H9 (cell line): ENCODE measurements around the gene PHACTR1. TPM values are rescaled to one million over a fixed set of nuclear protein-coding genes. Genes with fewer than 3 reads are reported as not detected.

Source experiments
- DNase-seq: peaks from one replicate; pipeline ENCODE4 v3.0.0-alpha.2; 2017
- H2AFZ ChIP-seq: one replicate; pipeline ENCODE4 v1.6.1; 2013; ENCODE audit warnings: mild to moderate bottlenecking, low read length, control low read depth, moderate library complexity
- H2AK5ac ChIP-seq: 2 replicates; pipeline ENCODE4 v1.6.1; 2013; ENCODE audit warnings: low read length, control low read depth, mixed read lengths; ENCODE audit not compliant: insufficient read length
- H2BK120ac ChIP-seq: one replicate; pipeline ENCODE4 v1.6.1; 2013; ENCODE audit warnings: low read depth, mild to moderate bottlenecking, low read length, control low read depth, inconsistent platforms; ENCODE audit not compliant: poor library complexity, severe bottlenecking
- H2BK12ac ChIP-seq: 2 replicates; pipeline ENCODE4 v1.6.1; 2013; ENCODE audit warnings: low read length, control low read depth, mixed read lengths, low read depth; ENCODE audit not compliant: insufficient read length
- H2BK15ac ChIP-seq: 2 replicates; pipeline ENCODE4 v1.6.1; 2013; ENCODE audit warnings: low read depth, low read length, control low read depth
- H2BK20ac ChIP-seq: one replicate; pipeline ENCODE4 v1.6.1; 2013; ENCODE audit warnings: low read depth, mild to moderate bottlenecking, low read length, control low read depth, inconsistent platforms; ENCODE audit not compliant: poor library complexity, severe bottlenecking
- H2BK5ac ChIP-seq: 2 replicates; pipeline ENCODE4 v1.6.1; 2013; ENCODE audit warnings: low read length, control low read depth, mixed read lengths; ENCODE audit not compliant: insufficient read length
- H3K14ac ChIP-seq: 2 replicates; pipeline ENCODE4 v1.6.1; 2013; ENCODE audit warnings: low read length, control low read depth; ENCODE audit not compliant: insufficient read depth
- H3K18ac ChIP-seq: 2 replicates; pipeline ENCODE4 v1.6.1; 2013; ENCODE audit warnings: low read depth, mild to moderate bottlenecking, mixed read lengths, low read length, control low read depth; ENCODE audit not compliant: insufficient read length
- H3K23ac ChIP-seq: 2 replicates; pipeline ENCODE4 v1.6.1; 2013; ENCODE audit warnings: low read length, control low read depth, mixed read lengths, low read depth; ENCODE audit not compliant: insufficient read length
- H3K23me2 ChIP-seq: 2 replicates; pipeline ENCODE4 v1.6.1; 2013; ENCODE audit warnings: low read depth, mild to moderate bottlenecking, mixed read lengths, low read length, control low read depth; ENCODE audit not compliant: insufficient read length, poor library complexity, severe bottlenecking
- H3K27ac ChIP-seq: 2 replicates; pipeline ENCODE4 v1.5.1; 2013; ENCODE audit warnings: low read length, control low read depth, mixed read lengths, low read depth; ENCODE audit not compliant: insufficient read length
- H3K27me3 ChIP-seq: 2 replicates; pipeline ENCODE4 v1.6.1; 2013; ENCODE audit warnings: low read length, control low read depth, inconsistent platforms; ENCODE audit not compliant: insufficient read depth
- H3K4ac ChIP-seq: 2 replicates; pipeline ENCODE4 v1.6.1; 2013; ENCODE audit warnings: low read depth, mild to moderate bottlenecking, control low read depth, inconsistent platforms, low read length, moderate library complexity
- H3K4me1 ChIP-seq: 2 replicates; pipeline ENCODE4 v1.6.1; 2013; ENCODE audit warnings: low read length, control low read depth, inconsistent platforms; ENCODE audit not compliant: insufficient read depth
- H3K4me2 ChIP-seq: 2 replicates; pipeline ENCODE4 v1.6.1; 2013; ENCODE audit warnings: low read length, control low read depth, mixed read lengths; ENCODE audit not compliant: insufficient read length, insufficient read depth
- H3K56ac ChIP-seq: 2 replicates; pipeline ENCODE4 v1.6.1; 2013; ENCODE audit warnings: low read depth, mild to moderate bottlenecking, mixed read lengths, low read length, control low read depth; ENCODE audit not compliant: insufficient read length
- H3K79me1 ChIP-seq: 2 replicates; pipeline ENCODE4 v1.6.1; 2013; ENCODE audit warnings: low read depth, mild to moderate bottlenecking, moderate library complexity, low read length, control low read depth, inconsistent platforms; ENCODE audit not compliant: insufficient read depth, poor library complexity, severe bottlenecking
- H3K79me2 ChIP-seq: 2 replicates; pipeline ENCODE4 v1.6.1; 2013; ENCODE audit warnings: low read length, control low read depth, inconsistent platforms; ENCODE audit not compliant: insufficient read depth
- H3K9ac ChIP-seq: 2 replicates; pipeline ENCODE4 v1.6.1; 2013; ENCODE audit warnings: low read length, control low read depth, mixed read lengths; ENCODE audit not compliant: insufficient read length; ENCODE audit errors: extremely low read depth
- H3K9me3 ChIP-seq: one replicate; pipeline ENCODE4 v1.6.1; 2013; ENCODE audit warnings: low read depth, low read length, inconsistent platforms; ENCODE audit not compliant: control insufficient read depth
- H3T11ph ChIP-seq: one replicate; pipeline ENCODE4 v1.6.1; 2013; ENCODE audit warnings: mild to moderate bottlenecking, low read length, control low read depth, inconsistent platforms
- H4K20me1 ChIP-seq: one replicate; pipeline ENCODE4 v1.6.1; 2013; ENCODE audit not compliant: control insufficient read depth, insufficient read length, insufficient read depth
- H4K5ac ChIP-seq: 2 replicates; pipeline ENCODE4 v1.6.1; 2013; ENCODE audit warnings: low read depth, mild to moderate bottlenecking, mixed read lengths, low read length, control low read depth; ENCODE audit not compliant: insufficient read length
- H4K8ac ChIP-seq: replicated peaks from 2 replicates; pipeline ENCODE4 v1.6.1; 2013; ENCODE audit warnings: low read length, control low read depth, mixed read lengths, low read depth; ENCODE audit not compliant: insufficient read length
- H4K91ac ChIP-seq: 2 replicates; pipeline ENCODE4 v1.6.1; 2013; ENCODE audit warnings: low read depth, mild to moderate bottlenecking, moderate library complexity, mixed read lengths, low read length, control low read depth; ENCODE audit not compliant: insufficient read length
- H3K27ac Mint-ChIP-seq, 3 experiments: 2 replicates in 2 of 3; 3 replicates in 1 of 3; pipeline ENCODE4 v1.8.0; 2020 to 2021; ENCODE audit warnings: mixed read lengths in 3 of 3, mild to moderate bottlenecking in 1 of 3, moderate library complexity in 1 of 3
- H3K27me3 Mint-ChIP-seq: 2 replicates; pipeline ENCODE4 v1.8.0; 2021; ENCODE audit warnings: low read depth, mild to moderate bottlenecking, moderate library complexity, mixed read lengths
- H3K36me3 Mint-ChIP-seq, 3 experiments: 2 replicates in 2 of 3; 3 replicates in 1 of 3; pipeline ENCODE4 v1.8.0; 2020 to 2021; ENCODE audit warnings: low read depth in 3 of 3, mixed read lengths in 3 of 3; ENCODE audit not compliant: insufficient read depth in 1 of 3
- H3K4me1 Mint-ChIP-seq, 2 experiments: 2 replicates each; pipeline ENCODE4 v1.8.0; 2020; ENCODE audit warnings: mixed read lengths in 2 of 2
- H3K4me3 Mint-ChIP-seq, 2 experiments: 2 replicates in 1 of 2; 3 replicates in 1 of 2; pipeline ENCODE4 v1.8.0; 2020 to 2021; ENCODE audit warnings: mild to moderate bottlenecking in 2 of 2, mixed read lengths in 2 of 2, moderate library complexity in 1 of 2
- H3K9me3 Mint-ChIP-seq, 2 experiments: 2 replicates in 1 of 2; 3 replicates in 1 of 2; pipeline ENCODE4 v1.8.0; 2020; ENCODE audit warnings: mild to moderate bottlenecking in 2 of 2, mixed read lengths in 2 of 2, moderate library complexity in 1 of 2
- WGBS: extraction: QIAGEN DNeasy Blood & Tissue Kit; methylation state at CpG from one replicate; pipeline ENCODE4 v1.1.7; 2013; ENCODE audit warnings: missing lambda C conversion rate, low lambda C conversion rate, mixed read lengths; ENCODE audit not compliant: insufficient read length; ENCODE audit errors: extremely low coverage; 5-methylcytosine and 5-hydroxymethylcytosine counted together
- total RNA-seq: library from RNA; stranded (reverse); gene quantifications from 2 replicates; pipeline ENCODE4 v1.2.1, GENCODE V29; 2021
- TF ChIP-seq, protein P1 (sequence below): fragments of 200-600 bp; sonication (generic); conservative IDR thresholded peaks from 3 replicates; pipeline ENCODE4 v1.8.0; 2021; ENCODE audit warnings: antibody characterized with exemption, mild to moderate bottlenecking

PHACTR1 gene
- total RNA-seq, 1 experiment from 2014 or later = 15.9 TPM

DNA sequence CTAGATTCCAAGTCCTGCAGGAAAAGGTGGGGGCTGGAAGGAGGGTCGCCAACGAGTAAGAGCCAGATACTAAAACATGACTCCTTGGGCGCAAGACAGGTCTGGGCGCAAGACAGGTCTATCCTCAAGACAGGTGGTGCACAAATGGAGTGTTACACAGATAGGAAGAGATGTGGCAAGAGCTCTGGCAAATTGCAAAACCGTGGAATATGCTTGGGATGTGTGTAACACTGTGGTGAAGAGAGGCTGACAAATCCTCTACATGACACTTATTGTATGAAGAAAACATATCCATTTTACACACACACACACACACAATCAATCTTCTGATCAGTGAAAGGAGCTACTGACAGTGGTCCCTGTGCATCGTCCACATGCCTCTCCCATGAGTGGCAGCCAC, 534.1 kb downstream of the PHACTR1 start:
- H3K9me3 Mint-ChIP-seq = peaks cover 9 to 12% of the 10 kb centered on the region in 2 experiments; a peak in 4 of 5 replicates
- H3K4me2 ChIP-seq = no peak overlapping the region
- H4K20me1 ChIP-seq = no peaks in the 10 kb centered on the region

More for the DNA sequence above, 534.1 kb downstream of the PHACTR1 start:
- no CpG with 5 or more reads among the region's 6 CpGs for WGBS
- no peak overlapping the region for H3K56ac ChIP-seq
- peaks cover 19 to 23% of the 10 kb centered on the region in 2 experiments for H3K4me1 Mint-ChIP-seq
- H3K27ac ChIP-seq = no peak overlapping the region
- no peaks in the 10 kb centered on the region; the same call in 1 of the 2 replicates for H3K27me3 Mint-ChIP-seq
- no peaks in the 10 kb centered on the region for H3K79me2 ChIP-seq
- H2BK12ac ChIP-seq = no peak overlapping the region
- no peaks in the 10 kb centered on the region for H3K79me1 ChIP-seq
- H2AK5ac ChIP-seq = no peak overlapping the region
- no peak overlapping the region for H3K9ac ChIP-seq
- H4K8ac ChIP-seq = no peak overlapping the region
- no peak for DNase-seq
- H3K4ac ChIP-seq = no peak overlapping the region
- H3K23ac ChIP-seq = no peak overlapping the region
- no peak overlapping the region for H2BK120ac ChIP-seq
- peak overlapping the region in 1 of 3 experiments; percentile 29; a peak in 1 of 7 replicates for H3K27ac Mint-ChIP-seq
- peaks cover 7 to 12% (median 9%) of the 10 kb centered on the region in 3 experiments for H3K36me3 Mint-ChIP-seq
- no peak overlapping the region for H2AFZ ChIP-seq
- H3K14ac ChIP-seq = no peak overlapping the region
- no peak overlapping the region for H3K18ac ChIP-seq
- no peak overlapping the region for H3T11ph ChIP-seq
- peaks cover 4% of the 10 kb centered on the region; the same call in 1 of the 2 replicates for H3K4me1 ChIP-seq
- H3K27me3 ChIP-seq = no peaks in the 10 kb centered on the region
- H3K23me2 ChIP-seq = no peaks in the 10 kb centered on the region
- H2BK5ac ChIP-seq = no peak overlapping the region
- no peak overlapping the region for H2BK20ac ChIP-seq
- TF ChIP-seq, protein P1, sequence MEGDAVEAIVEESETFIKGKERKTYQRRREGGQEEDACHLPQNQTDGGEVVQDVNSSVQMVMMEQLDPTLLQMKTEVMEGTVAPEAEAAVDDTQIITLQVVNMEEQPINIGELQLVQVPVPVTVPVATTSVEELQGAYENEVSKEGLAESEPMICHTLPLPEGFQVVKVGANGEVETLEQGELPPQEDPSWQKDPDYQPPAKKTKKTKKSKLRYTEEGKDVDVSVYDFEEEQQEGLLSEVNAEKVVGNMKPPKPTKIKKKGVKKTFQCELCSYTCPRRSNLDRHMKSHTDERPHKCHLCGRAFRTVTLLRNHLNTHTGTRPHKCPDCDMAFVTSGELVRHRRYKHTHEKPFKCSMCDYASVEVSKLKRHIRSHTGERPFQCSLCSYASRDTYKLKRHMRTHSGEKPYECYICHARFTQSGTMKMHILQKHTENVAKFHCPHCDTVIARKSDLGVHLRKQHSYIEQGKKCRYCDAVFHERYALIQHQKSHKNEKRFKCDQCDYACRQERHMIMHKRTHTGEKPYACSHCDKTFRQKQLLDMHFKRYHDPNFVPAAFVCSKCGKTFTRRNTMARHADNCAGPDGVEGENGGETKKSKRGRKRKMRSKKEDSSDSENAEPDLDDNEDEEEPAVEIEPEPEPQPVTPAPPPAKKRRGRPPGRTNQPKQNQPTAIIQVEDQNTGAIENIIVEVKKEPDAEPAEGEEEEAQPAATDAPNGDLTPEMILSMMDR = no peak
- H4K5ac ChIP-seq = no peak overlapping the region
- H3K9me3 ChIP-seq = peaks cover 5% of the 10 kb centered on the region
- no peak overlapping the region for H4K91ac ChIP-seq
- H2BK15ac ChIP-seq = no peak overlapping the region
- H3K4me3 Mint-ChIP-seq = no peak overlapping the region
